Liver (tissue), 9 donors: Measurements from ENCODE around the gene STX7. TPM values are rescaled to one million over a fixed set of nuclear protein-coding genes. Genes with fewer than 3 reads are reported as not detected.

Experiments used
- DNase-seq: peaks from one replicate; pipeline ENCODE4 v3.0.0-alpha.2; 2017; ENCODE audit warnings: low spot score
- H3K27ac ChIP-seq, 2 donors: one replicate each; pipeline ENCODE4 v1.7.0; 2013; ENCODE audit warnings: inconsistent platforms in 2 of 2, low read length in 2 of 2, control low read depth in 1 of 2, low read depth in 1 of 2, mild to moderate bottlenecking in 1 of 2
- H3K27me3 ChIP-seq, 4 donors: one replicate each; pipeline versions ENCODE4 v1.6.1 to v1.7.0; 2013; ENCODE audit warnings: low read length in 3 of 4, inconsistent platforms in 1 of 4, mild to moderate bottlenecking in 1 of 4, moderate library complexity in 1 of 4; ENCODE audit not compliant: control insufficient read depth in 4 of 4, insufficient read depth in 4 of 4
- H3K36me3 ChIP-seq, 4 donors: one replicate each; pipeline versions ENCODE4 v1.6.1 to v1.7.0; 2013; ENCODE audit warnings: low read length in 3 of 4, mild to moderate bottlenecking in 3 of 4, low read depth in 1 of 4, moderate library complexity in 1 of 4; ENCODE audit not compliant: control insufficient read depth in 4 of 4, insufficient read depth in 3 of 4
- H3K4me1 ChIP-seq, 4 donors: one replicate each; pipeline versions ENCODE4 v1.6.1 to v1.7.0; 2013; ENCODE audit warnings: low read length in 3 of 4, mild to moderate bottlenecking in 3 of 4, moderate library complexity in 1 of 4; ENCODE audit not compliant: control insufficient read depth in 4 of 4, insufficient read depth in 4 of 4
- H3K4me3 ChIP-seq, 3 donors: one replicate each; pipeline versions ENCODE4 v1.6.1 to v1.7.0; 2013; ENCODE audit warnings: low read length in 3 of 3, control low read depth in 1 of 3, low read depth in 1 of 3, mild to moderate bottlenecking in 1 of 3
- H3K9ac ChIP-seq, 2 donors: one replicate each; pipeline ENCODE4 v1.7.0; 2013; ENCODE audit warnings: low read length in 2 of 2, mild to moderate bottlenecking in 2 of 2, moderate library complexity in 2 of 2, control low read depth in 1 of 2, low read depth in 1 of 2
- H3K9me3 ChIP-seq, 4 donors: one replicate each; pipeline versions ENCODE4 v1.6.1 to v1.7.0; 2013; ENCODE audit warnings: low read length in 3 of 4; ENCODE audit not compliant: control insufficient read depth in 4 of 4
- CTCF ChIP-seq: fragments of 150-350 bp; IDR thresholded peaks from 2 replicates; pipeline ENCODE4 v1.5.1; 2017; ENCODE audit warnings: improper control_type of control experiment, low read depth, low read length; ENCODE audit not compliant: missing input control
- EGR1 ChIP-seq, 2 donors: IDR thresholded peaks; 2 replicates each; pipeline ENCODE4 v1.6.1; 2016 to 2018; ENCODE audit warnings: antibody characterized with exemption in 2 of 2, low read depth in 2 of 2
- FOXA1 ChIP-seq: IDR thresholded peaks from 2 replicates; pipeline ENCODE4 v1.6.1; 2016; ENCODE audit warnings: antibody characterized with exemption
- FOXA2 ChIP-seq: IDR thresholded peaks from 2 replicates; pipeline ENCODE4 v1.6.1; 2016; ENCODE audit warnings: antibody characterized with exemption
- GABPA ChIP-seq, 2 donors: IDR thresholded peaks in 1 of 2; conservative IDR thresholded peaks in 1 of 2; 2 replicates each; pipeline ENCODE4 v1.6.1; 2016; ENCODE audit warnings: antibody characterized with exemption in 2 of 2, mild to moderate bottlenecking in 1 of 2, moderate library complexity in 1 of 2
- HNF4A ChIP-seq, 2 donors: conservative IDR thresholded peaks; 2 replicates each; pipeline ENCODE4 v1.6.1; 2016; ENCODE audit warnings: antibody characterized with exemption in 2 of 2, mild to moderate bottlenecking in 2 of 2
- HNF4G ChIP-seq: IDR thresholded peaks from 2 replicates; pipeline ENCODE4 v1.6.1; 2016; ENCODE audit warnings: antibody characterized with exemption
- JUND ChIP-seq, 2 donors: IDR thresholded peaks; 2 replicates each; pipeline ENCODE4 v1.6.1; 2016; ENCODE audit warnings: antibody characterized with exemption in 2 of 2
- RAD21 ChIP-seq, 2 donors: IDR thresholded peaks; 2 replicates each; pipeline ENCODE4 v1.6.1; 2016; ENCODE audit warnings: antibody characterized with exemption in 2 of 2, mild to moderate bottlenecking in 2 of 2
- REST ChIP-seq: IDR thresholded peaks from 2 replicates; pipeline ENCODE4 v1.6.1; 2016; ENCODE audit warnings: antibody characterized with exemption, mild to moderate bottlenecking
- RXRA ChIP-seq, 2 donors: IDR thresholded peaks; 2 replicates each; pipeline ENCODE4 v1.6.1; 2017 to 2018; ENCODE audit warnings: antibody characterized with exemption in 2 of 2, mild to moderate bottlenecking in 1 of 2
- SP1 ChIP-seq: IDR thresholded peaks from 2 replicates; pipeline ENCODE4 v1.6.1; 2018; ENCODE audit warnings: antibody characterized with exemption, mild to moderate bottlenecking
- TAF1 ChIP-seq: conservative IDR thresholded peaks from 2 replicates; pipeline ENCODE4 v1.6.1; 2016; ENCODE audit warnings: antibody characterized with exemption, mild to moderate bottlenecking
- ZBTB33 ChIP-seq: IDR thresholded peaks from 2 replicates; pipeline ENCODE4 v1.6.1; 2016; ENCODE audit warnings: antibody characterized with exemption
- WGBS: extraction: QIAGEN DNeasy Blood & Tissue Kit; methylation state at CpG from one replicate; pipeline ENCODE4 v1.1.7; 2013; 5-methylcytosine and 5-hydroxymethylcytosine counted together
- polyA plus RNA-seq, 2 donors: library from polyadenylated mRNA; stranded (reverse) in 1 of 2; unstranded in 1 of 2; fragments of 200-250 nt in 1 of 2; fragments of >200 nt in 1 of 2; fragmentation: Nextera tagmentation in 1 of 2; extraction: Ambion mirVana in 1 of 2; gene quantifications; one replicate each; pipeline versions ENCODE4 v1.2.1 to v1.2.3, GENCODE V29; 2013 to 2015
- total RNA-seq, 2 donors: library from RNA; depleted of rRNA; stranded (reverse); fragments of >200 nt; gene quantifications; one replicate each; pipeline ENCODE4 v1.2.3, GENCODE V29; 2014
- donor health status: healthy.
- donor health status: healthy.
- donor health status: healthy.
- donor health status: healthy.
- donor health status: healthy.

The STX7 gene
- total and polyA plus RNA-seq, 4 donors: 7.5 to 20.0 (median 14.3) TPM

GRCh38 chr6:132476688-132477087, 36.2 kb downstream of the STX7 start:
- Histone ChIP-seq H3K27me3 (no peaks in the 10 kb centered on the region), H3K4me1 (no peaks in the 10 kb centered on the region), H3K4me3 (no peak overlapping the region), H3K27ac (no peak overlapping the region), H3K9me3 (no peaks in the 10 kb centered on the region), H3K9ac (no peak overlapping the region), H3K36me3 (peaks cover 0 to 3% (median 1%) of the 10 kb centered on the region in 4 donors)
- 81% methylated on average over 4 of the region's 4 CpGs for WGBS
- no peak for TF ChIP-seq EGR1 (IDR thresholded peaks at IDR 0.05; ENCODE audit: low read depth in 2 of 2)
- TF ChIP-seq JUND (IDR thresholded peaks at IDR 0.05): no peak
- no peak for TF ChIP-seq RAD21 (IDR thresholded peaks at IDR 0.05)
- no peak for TF ChIP-seq REST
- TF ChIP-seq TAF1: no peak
- TF ChIP-seq HNF4G: no peak
- no peak for TF ChIP-seq CTCF
- TF ChIP-seq HNF4A (conservative IDR thresholded peaks at IDR 0.05): no peak
- no peak for TF ChIP-seq SP1
- DNase-seq: no peak

- DNase-seq: no peak
- 86% methylated on average over 1 of the region's 1 CpG for WGBS
- no peak overlapping the region for H3K4me3 ChIP-seq
- TF ChIP-seq REST: no peak
- no peak for TF ChIP-seq CTCF
- no peak for TF ChIP-seq HNF4A (conservative IDR thresholded peaks at IDR 0.05)
- TF ChIP-seq RXRA (IDR thresholded peaks at IDR 0.05): no peak
- TF ChIP-seq ZBTB33: no peak
- TF ChIP-seq GABPA (IDR thresholded peaks at IDR 0.05 in 1 of 2, conservative IDR thresholded peaks at IDR 0.05 in 1 of 2): no peak
- no peak for TF ChIP-seq FOXA1
- TF ChIP-seq SP1: no peak
- TF ChIP-seq FOXA2: no peak
- H3K36me3 ChIP-seq: peaks cover 0 to 10% (median 7%) of the 10 kb centered on the region in 4 donors
- H3K9me3 ChIP-seq: no peaks in the 10 kb centered on the region
- no peak overlapping the region for H3K9ac ChIP-seq
- no peaks in the 10 kb centered on the region for H3K4me1 ChIP-seq
- H3K27ac ChIP-seq: no peak overlapping the region
- no peaks in the 10 kb centered on the region for H3K27me3 ChIP-seq
These were observed 37.0 kb downstream of the STX7 start for GRCh38 chr6:132475925-132476324.
